HG03103 (cell line): ENCODE data around the gene STAB2.
"Not testable (repeated sequence)": the region's sequence is repeated elsewhere in the genome, so short reads cannot be mapped to it uniquely, and the experiment has no call there.

Source experiments
- ATAC-seq: cut with Tn5 transposase; IDR thresholded peaks from one replicate; pipeline ENCODE4 v1.9.1; 2021; ENCODE audit warnings: low read depth; ENCODE audit not compliant: unreplicated experiment

Gene STAB2

DNA sequence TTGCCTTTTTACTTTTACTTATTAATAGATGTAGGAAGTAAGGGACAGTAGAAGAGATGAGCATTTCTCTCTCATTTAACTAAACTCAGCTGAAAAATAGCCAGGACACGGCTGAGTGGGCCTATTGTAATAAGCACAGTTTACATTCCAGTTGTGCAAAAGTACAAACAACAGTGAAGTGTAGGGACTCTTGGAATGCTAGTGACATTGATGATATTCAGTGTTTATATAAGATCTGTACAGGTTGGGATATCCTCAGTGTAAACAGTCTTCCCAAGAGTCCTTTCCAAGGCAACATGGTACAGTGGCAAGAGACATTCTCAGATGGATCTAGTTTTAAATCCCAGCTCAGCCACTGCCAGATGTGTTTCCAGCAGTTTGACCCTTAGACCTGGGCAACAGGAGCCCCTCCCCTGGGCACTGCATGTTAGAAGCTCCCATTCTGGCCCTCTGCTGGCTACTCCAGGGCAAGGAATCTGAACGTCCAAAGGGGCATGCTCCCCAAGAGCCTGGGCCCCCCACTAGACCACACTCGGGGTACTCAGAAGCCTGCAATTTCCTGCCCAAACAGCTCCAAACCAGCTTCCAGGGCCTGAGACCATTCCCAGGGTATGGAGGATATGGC is 55.3 kb downstream of the STAB2 start:
- no peak for ATAC-seq

DNA sequence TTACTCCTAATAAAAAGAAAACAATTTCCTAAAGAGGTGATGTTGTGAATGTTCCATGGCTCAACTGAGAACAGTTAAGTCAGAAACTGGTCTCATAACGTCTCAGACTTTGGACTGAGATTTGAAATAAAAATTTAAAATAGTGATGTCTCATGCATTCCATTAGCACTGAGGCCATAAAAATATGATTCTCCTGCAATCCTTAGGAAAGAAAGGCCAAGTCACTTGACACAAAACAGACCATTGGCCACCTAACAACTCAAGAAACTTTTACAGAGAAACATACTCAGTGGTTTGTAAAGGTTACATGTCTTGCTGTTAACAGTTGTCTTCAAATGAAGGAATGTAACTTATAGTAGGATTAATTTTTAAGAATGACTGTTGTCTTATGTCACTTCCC is 58.1 kb downstream of the STAB2 start:
- ATAC-seq = no peak

DNA sequence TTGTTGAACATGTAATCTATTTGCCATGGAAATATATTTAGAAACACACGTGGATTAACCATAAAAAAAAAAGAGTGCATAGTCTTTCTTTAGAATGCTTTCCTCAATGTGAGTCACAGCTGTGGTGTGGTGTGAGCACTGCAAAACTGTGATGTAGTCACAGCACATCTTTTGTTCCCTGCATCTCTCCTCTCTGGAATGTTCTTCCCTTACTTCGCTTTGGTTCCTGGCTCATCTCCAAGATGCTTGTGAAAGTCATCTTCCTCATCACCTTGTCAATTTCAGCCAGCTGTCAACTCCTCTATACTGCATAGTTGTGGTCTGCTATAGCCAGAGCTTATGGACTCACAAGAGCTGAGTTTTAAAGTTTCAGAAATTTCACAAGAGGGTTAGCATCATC is 60.2 kb downstream of the STAB2 start:
- ATAC-seq = no peak

DNA sequence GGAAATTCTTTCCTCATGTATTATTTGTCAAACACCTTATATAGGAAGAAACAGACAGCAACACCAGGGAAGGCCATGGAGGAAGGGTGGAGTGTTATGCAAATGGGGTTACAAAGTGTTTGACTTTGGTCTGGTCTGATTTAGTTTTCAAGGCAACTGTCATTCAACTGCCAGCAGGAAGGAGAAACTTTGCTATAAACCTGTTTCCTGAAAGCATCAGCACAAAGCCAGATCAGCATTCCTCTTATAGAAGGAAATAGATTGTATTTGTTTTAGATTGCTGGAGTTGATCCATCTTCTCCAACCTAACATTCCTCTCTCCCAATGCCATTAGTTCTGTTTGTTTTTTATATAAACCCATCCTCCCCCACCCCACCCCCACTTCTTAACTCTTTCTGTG is 65.7 kb downstream of the STAB2 start:
- no peak for ATAC-seq

DNA sequence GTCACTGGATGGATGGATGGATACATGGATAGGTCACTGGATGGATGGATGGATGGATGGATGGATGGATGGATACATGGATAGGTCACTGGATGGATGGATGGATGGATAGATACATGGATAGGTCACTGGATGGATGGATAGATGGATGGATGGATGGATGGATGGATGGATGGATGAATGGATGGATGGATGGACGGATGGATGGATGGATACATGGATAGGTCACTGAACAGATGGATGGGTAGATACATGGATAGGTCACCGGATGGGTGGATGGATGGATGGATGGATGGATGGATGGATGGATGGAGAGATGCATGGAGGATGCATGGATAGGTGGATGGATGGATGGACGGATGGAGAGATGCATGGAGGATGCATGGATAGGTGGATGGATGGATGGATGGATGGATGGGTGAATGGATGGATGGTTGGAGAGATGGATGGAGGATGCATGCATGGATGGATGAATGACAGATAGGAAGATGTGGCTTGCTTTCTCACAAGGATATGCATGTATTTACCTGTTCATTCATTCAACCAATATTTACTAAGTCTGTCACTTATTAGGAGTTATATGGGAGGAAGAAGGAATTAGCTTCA is 66.6 kb downstream of the STAB2 start:
- not testable (repeated sequence) for ATAC-seq

DNA sequence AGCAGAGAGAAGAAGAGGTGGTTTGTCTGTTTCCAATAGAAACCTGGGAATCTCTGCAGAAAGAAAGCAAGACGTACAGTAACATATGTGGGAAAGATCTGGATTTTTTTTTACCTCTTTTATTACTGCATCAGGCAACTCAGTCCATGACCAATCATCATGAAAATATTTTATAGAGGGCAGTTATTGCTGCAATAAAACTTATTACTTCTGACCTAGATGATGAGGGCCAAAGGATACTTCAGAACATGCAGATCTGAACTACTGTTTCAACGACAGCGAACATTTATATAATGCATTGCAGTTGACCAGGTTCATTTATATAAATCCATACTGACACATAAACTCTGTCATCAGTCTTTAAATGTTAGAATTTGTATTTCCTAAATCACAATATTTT is 67.7 kb downstream of the STAB2 start:
- no peak for ATAC-seq

DNA sequence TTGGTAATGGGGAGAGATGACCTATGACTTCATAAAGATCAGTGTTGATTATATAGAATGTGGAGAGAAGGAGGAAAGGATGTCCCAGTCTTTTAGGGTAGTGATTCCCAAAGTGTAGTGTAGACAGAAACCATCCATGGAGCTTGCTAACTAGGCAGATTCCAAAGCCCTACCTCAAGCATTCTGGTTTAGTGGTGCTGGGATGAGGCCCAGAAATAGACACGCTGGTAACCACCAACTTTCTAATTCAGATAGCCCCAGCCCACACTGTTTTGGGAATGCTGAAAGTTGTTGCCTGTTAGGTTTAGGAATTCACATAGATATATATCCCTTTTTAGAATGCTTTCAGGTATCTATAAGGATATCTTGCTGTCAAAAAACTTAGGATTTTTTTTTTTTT is 69.2 kb downstream of the STAB2 start:
- ATAC-seq = no peak

DNA sequence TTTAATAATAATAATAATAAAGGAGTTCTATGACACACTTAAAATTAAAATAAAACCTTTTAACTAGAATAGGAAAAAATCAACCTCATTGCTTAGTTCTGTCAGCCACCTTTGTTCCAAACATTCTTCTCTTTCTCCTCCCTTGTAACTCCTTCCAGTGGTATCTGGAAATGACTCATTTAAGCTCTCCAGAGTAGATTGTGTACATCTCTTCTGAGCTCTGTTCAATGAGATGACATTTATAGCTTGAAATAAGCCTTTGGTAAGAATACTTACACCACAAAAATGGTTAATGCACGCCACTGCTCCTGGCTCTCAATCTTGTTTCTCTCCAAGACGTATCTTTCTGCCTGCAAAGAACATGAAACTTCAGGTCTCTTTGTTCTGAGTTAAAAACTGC is 70.3 kb downstream of the STAB2 start:
- no peak for ATAC-seq

DNA sequence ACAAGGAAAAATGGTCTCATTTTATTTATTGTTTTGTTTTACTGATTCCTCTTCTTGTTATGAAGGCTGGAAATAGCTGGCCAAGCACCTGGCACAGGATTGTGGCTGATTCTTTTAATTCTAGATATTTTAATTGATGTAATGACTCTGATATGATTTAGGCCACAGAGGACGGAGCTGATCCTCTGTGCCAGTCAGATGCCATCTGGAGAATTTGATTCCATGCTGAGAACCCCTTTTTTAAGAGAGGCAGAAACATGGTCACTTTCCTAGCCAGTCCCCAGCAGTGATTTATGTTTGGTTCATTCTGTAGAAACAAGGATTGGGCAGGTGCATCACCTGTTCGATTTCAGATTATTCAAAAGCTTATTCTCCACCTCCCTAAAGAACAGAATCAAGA is 77.6 kb downstream of the STAB2 start:
- ATAC-seq = no peak

DNA sequence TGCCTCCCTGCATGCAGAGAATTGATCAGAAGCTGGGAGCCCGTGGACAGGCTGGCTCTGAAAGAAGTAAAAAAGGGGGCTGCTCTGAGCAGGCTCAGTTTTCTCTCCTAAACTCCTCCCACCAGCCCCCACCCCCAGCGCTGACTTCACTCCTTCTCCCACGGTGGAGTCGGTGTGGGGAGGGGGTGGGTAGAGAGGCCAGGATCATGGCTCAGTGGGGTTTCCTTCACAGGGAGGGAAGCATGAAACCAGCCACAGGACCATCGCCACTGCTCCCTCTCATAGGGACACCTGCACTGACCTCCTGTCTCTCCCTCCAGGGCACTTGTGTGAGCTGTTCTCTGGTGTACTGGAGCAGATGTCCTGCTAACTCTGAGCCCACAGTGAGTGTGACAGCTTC is 78.9 kb downstream of the STAB2 start:
- ATAC-seq = no peak

DNA sequence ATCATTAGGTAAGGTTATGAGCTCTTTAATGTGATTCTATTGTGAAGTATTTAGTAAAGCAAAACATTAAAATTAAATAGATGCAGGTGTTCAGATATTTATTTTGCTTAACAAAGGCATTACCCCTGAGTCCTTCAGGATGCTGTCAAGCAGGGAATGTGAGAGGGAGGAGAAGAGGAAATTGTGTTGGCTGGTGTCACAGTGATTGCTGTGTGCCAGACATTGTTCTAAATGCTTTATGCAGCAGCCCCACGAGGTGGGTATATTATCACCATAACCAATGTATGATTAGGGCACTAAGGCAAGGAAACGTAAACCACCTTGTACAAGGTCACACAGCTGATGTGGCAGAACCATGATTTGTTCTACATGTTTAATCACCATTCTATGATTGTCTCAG is 80.1 kb downstream of the STAB2 start:
- ATAC-seq = no peak

DNA sequence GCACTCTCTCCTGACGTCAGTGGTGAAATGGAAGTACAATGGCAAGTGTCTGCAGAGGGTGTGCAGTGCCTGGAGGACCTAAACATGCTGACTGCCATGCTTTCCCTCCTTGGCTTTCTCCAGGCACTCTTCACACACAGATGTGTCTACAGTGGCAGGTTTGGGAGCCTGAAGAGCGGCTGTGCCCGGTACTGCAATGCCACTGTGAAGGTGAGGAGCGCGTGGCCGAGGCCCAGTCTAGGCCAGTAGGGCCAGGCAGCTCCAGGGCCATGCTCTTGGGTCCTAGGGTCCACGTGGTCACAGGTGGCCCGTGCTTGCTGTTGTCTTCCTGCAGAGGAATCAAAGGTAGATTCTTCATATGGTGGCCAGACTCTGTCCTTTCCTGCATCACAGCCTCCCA is 81.4 kb downstream of the STAB2 start:
- ATAC-seq = no peak

DNA sequence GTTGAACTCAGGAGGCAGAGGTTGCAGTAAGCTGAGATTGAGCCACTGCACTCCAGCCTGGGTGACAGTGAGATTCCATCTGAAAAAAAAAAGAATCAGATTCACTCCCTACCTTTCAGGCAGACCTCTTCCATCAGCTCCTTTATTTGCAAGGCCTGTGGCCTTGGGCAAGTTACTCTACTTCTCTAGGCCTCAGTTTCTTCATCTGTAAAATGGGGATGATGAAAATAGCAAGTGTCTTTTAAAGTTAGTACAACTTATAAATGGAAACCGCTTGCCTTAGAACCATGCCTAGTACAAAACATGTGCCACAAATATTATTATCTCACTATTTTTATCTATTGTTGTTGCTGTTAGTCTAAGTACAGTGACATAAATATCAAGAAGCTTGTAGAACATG is 84.3 kb downstream of the STAB2 start:
- no peak for ATAC-seq

DNA sequence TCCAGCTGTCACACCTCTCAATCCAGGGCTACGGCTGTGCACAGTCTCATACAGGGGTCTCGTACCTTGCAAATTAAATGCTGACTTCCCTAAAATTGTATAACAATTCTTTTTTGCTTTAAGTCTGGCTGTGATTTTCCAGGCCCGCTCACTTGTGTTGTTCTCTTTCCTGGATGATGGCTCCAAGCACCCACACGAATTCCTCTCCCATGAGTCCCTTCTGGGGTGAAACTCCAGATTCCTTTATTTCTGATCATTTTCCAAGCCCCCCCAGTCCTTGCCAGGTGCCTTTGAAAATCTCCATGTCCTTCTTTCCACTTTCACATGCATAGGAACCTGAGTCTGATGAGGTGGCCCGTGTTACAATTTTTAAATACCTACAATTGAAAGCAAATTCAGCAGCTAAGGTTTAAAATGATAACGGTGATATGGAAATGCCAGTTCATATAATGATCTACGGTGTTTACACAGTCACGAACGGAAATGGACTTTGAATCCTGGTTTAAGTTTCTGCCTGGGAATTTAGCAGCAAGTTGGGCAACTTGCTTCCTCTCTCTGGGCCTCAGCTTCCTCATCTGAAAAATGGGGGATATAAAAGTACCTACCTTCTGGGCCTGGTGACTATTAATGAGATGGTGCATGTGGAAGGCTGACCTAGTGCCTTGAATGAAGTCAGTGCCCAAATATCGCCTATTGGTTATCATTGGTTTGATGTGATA is 85.5 kb downstream of the STAB2 start:
- ATAC-seq = no peak

DNA sequence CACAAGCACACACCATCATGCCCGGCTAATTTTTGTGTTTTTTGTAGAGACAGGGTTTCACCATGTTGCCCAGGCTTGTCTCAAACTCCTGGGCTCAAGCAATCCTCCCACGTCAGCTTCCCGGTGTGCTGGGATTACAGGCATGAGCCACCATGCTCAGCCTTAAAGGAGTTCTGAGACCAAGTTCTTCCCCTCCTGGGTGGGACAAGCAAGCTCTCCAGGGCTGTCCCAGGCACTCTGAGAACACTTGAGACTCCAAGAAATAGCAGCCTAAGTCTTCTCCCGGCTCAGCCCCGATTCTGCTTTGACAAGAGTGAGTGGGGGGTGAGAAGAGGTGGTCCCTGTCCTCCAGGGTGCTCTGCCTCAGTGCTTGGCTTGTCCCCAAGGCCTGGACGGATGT is 86.4 kb downstream of the STAB2 start:
- no peak for ATAC-seq

DNA sequence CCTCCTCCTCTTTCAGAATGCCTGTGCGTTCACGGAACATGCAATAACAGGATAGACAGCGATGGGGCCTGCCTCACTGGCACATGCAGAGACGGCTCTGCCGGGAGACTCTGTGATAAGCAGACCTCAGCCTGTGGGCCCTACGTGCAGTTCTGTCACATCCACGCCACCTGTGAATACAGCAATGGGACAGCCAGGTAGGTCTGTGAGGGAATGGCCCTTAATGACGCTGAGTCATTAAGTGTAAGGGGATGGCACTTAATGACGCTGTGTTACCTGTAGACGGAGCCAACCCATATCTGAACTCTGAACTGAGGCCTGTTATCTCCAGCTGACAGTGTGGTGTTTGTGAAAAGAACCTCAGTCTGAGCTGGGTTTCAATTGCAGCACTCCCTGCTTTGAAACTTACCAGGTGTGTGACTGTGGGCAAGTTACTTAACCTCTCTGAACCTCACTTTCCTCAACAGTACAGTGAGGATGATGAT is 86.9 kb downstream of the STAB2 start:
- ATAC-seq = no peak

DNA sequence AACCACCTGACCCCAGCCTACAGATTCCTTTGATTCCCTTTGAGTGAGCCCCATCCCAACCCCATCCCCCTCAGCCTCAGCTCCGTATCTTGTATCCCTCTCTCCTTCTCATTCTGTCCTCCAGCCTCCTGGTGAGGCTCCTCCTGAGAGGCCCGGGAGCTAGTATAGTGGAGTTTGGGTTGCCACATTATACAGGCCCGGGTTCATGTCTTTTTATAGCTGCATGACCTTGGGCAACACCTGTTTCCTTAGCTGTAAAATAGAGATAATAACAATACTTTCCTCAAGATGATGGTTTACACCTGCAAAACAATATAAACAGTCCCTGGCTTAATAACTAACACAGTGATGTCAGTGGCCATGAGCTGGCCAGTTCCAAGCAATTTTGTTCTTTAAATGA is 89.8 kb downstream of the STAB2 start:
- ATAC-seq = no peak

DNA sequence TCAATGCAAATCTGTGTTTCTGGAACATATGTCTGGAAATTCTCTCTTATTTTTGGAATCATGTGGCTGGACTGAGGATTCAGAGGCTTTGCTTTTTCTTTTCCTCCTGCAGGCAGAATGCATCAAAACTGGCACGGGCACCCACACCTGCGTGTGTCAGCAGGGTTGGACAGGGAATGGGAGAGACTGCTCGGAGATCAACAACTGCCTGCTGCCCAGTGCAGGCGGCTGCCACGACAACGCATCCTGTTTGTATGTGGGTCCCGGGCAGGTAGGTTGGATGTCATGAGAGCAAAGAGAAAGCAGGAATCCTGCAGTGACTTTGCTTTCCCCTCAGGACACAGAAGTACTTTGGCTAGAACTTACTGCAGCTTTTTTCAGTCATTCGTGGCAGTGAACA is 90.3 kb downstream of the STAB2 start:
- no peak for ATAC-seq

DNA sequence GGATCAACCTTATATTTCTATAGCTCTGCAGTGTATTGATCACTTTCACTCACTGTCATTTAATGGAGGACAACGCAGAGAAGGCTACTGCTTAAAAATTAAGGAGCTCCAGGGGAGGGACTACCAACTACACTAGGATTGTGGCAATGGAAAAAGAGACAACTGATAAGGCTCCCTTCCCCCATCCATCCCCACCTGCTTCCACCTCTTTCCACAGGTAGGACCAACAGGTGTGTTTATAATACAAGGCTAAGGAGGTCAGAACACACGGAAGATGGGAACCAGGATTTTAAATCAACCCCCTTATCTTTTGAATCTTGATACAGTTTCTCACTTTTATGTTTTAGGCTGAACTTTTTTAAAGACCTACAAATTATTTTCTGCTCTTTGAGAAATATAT is 90.8 kb downstream of the STAB2 start:
- no peak for ATAC-seq

DNA sequence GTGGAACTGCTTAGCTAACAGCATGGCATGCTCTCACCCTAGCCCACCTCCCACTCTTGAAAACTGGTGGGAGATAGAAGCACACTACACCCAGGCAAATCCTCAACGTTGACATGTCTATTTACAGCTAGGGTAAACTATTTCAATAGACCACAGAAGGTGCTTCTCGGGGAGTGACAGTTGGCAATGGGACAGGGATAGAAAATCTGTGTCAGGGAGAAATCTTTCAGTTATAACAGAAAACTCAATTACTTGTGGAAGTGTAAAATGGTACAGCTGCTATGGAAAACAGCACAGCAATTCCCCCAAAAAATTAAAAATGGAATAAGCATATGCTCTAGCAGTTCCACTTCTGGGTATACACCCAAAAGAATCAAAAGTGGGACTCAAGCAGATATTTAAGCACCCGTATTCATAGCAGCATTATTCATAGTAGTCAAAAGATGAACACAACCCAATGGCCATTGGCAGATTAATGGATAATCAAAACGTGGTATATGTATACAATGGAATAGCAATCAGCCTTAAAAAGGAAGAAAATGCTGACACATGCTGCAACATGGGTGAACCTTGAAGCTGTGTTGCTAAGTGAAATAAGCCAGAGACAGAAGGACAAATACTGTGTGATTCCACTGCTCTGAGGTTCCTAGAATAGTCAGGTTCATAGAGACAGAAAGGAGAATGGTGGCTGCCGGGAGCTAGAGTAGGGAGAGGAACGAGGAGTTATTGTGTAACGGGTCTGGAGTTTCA is 92.5 kb downstream of the STAB2 start:
- ATAC-seq = no peak

DNA sequence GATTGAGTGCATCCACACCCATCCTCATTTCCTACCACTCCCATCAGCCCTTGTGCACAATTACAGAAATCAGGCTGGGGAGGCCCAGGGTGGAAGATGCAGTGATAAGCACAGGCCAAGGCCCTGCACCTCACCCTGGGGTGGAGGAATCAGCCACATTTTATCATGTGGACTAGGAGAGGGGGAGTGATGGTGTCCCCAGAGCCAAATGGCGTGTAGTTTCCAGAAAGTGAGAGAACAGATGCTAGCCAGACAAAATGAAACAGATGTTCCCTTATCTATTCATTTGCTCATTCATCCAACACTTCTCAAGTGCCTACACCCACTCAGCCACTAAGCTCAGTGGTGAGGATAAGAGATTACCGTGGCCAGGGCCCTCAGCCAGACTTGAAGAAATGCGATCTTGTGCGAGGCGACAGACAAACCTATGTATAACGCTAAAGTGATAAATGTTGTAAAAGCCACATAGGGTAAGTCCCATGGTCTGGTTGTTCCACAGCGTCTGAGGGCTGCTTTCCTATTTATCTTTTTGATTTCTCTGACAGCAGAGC is 93.6 kb downstream of the STAB2 start:
- no peak for ATAC-seq
